HepG2 (cell line): Measurements from ENCODE around the gene E2F3. TPM values are rescaled to one million over a fixed set of nuclear protein-coding genes. Genes with fewer than 3 reads are reported as not detected.

Source experiments
- ATAC-seq: fragments of 200-7000 bp; cut with Tn5 transposase; 3 replicates; pipeline ENCODE4 v1.9.1; 2020; ENCODE audit warnings: mild to moderate bottlenecking, moderate library complexity
- BruUV-seq: library from RNA; stranded (reverse); fragments of 400-500 nt; replicated peaks from 2 replicates; lab custom pipeline; 2021; lab: Mats Ljungman, UMichigan
- CTCF ChIA-PET: fragments of 300-600 bp; formaldehyde crosslinking; extraction: SDS; loops from one replicate; lab custom pipeline; 2021; ENCODE audit warnings: low total read pairs, inconsistent platforms, low intra/inter-chr PET ratio; lab: Yijun Ruan, JAX
- POLR2A ChIA-PET: fragments of 350-600 bp; sonication (Branson Sonifier 250); formaldehyde crosslinking; loops from one replicate; lab custom pipeline; 2020; ENCODE audit warnings: antibody characterized with exemption, inconsistent platforms; lab: Yijun Ruan, JAX
- DNase-seq: peaks from one replicate; pipeline ENCODE4 v3.0.0-alpha.2; 2015; ENCODE audit warnings: low spot score
- FAIRE-seq: peaks from 3 replicates; lab custom pipeline; 2011; peaks lifted over from hg19 to GRCh38; lab: Jason Lieb, UNC
- H2AFZ ChIP-seq: one replicate; pipeline ENCODE4 v1.6.1; 2011; ENCODE audit warnings: low read length, inconsistent platforms
- H3K27ac ChIP-seq: fragments of 300-600 bp; 3 replicates; pipeline ENCODE4 v1.8.0; 2011; ENCODE audit warnings: mixed run types, mild to moderate bottlenecking, mixed read lengths, low read length, inconsistent platforms; ENCODE audit not compliant: insufficient read depth; ENCODE audit errors: extremely low read length
- H3K27me3 ChIP-seq, 2 experiments: fragments of 200-600 bp in 1 of 2; 2 replicates in 1 of 2; 3 replicates in 1 of 2; pipeline versions ENCODE4 v1.6.0 to v1.8.0; 2011; ENCODE audit warnings: low read length in 2 of 2, mild to moderate bottlenecking in 2 of 2, moderate library complexity in 2 of 2, inconsistent platforms in 1 of 2; ENCODE audit not compliant: insufficient read depth in 2 of 2, control insufficient read depth in 1 of 2
- H3K36me3 ChIP-seq, 2 experiments: fragments of 200-600 bp in 1 of 2; replicated peaks in 1 of 2; 2 replicates in 1 of 2; 3 replicates in 1 of 2; pipeline versions ENCODE4 v1.5.1 to v1.8.0; 2011; ENCODE audit warnings: low read length in 2 of 2, inconsistent platforms in 1 of 2; ENCODE audit not compliant: insufficient read depth in 2 of 2, control insufficient read depth in 1 of 2
- H3K4me1 ChIP-seq: 2 replicates; pipeline ENCODE4 v1.5.1; 2012; ENCODE audit warnings: low read length, inconsistent platforms; ENCODE audit not compliant: insufficient read depth
- H3K4me2 ChIP-seq: 2 replicates; pipeline ENCODE4 v1.6.0; 2011; ENCODE audit warnings: low read depth, low read length, inconsistent platforms
- H3K4me3 ChIP-seq, 3 experiments: fragments of 200-600 bp in 1 of 3; sonication (generic), shearing (Covaris generic) in 1 of 3; replicated peaks in 1 of 3; 2 replicates each; pipeline ENCODE4 v1.5.1; 2011 to 2016; ENCODE audit warnings: low read length in 3 of 3, inconsistent platforms in 2 of 3, low read depth in 2 of 3, mild to moderate bottlenecking in 2 of 3, control low read depth in 1 of 3, mixed read lengths in 1 of 3; ENCODE audit not compliant: insufficient read depth in 1 of 3
- H3K79me2 ChIP-seq: one replicate; pipeline ENCODE4 v1.6.1; 2011; ENCODE audit warnings: low read length, inconsistent platforms; ENCODE audit not compliant: insufficient read depth
- H3K9ac ChIP-seq: 2 replicates; pipeline ENCODE4 v1.6.0; 2011; ENCODE audit warnings: mild to moderate bottlenecking, low read depth, low read length, inconsistent platforms; ENCODE audit not compliant: insufficient read depth
- H3K9me3 ChIP-seq: 2 replicates; pipeline ENCODE4 v1.5.1; 2012; ENCODE audit warnings: mild to moderate bottlenecking, low read length
- H4K20me1 ChIP-seq: 2 replicates; pipeline ENCODE4 v1.6.0; 2011; ENCODE audit warnings: inconsistent platforms, mild to moderate bottlenecking, low read length, moderate library complexity; ENCODE audit not compliant: insufficient read depth
- CENPX ChIP-seq: sonication (generic); formaldehyde crosslinking; IDR thresholded peaks from 2 replicates; pipeline ENCODE4 v1.9.0; 2021; ENCODE audit warnings: mild to moderate bottlenecking, missing genetic modification reagents, moderate library complexity
- EP300 ChIP-seq, 3 experiments: sonication (generic) in 1 of 3; formaldehyde crosslinking in 1 of 3; IDR thresholded peaks; 2 replicates each; pipeline versions ENCODE4 v1.5.1 to v1.6.1; 2011 to 2020; ENCODE audit warnings: low read depth in 2 of 3, low read length in 2 of 3, borderline replicate concordance in 1 of 3, improper control_type of control experiment in 1 of 3, mild to moderate bottlenecking in 1 of 3, missing genetic modification reagents in 1 of 3, moderate library complexity in 1 of 3
- GZF1 ChIP-seq: sonication (generic); formaldehyde crosslinking; IDR thresholded peaks from 2 replicates; pipeline ENCODE4 v1.5.1; 2020; ENCODE audit warnings: mild to moderate bottlenecking, missing genetic modification reagents
- PAX8 ChIP-seq: sonication (generic); formaldehyde crosslinking; IDR thresholded peaks from 2 replicates; pipeline ENCODE4 v1.8.0; 2022; ENCODE audit warnings: mild to moderate bottlenecking, missing genetic modification reagents, borderline replicate concordance
- ZFP1 ChIP-seq: IDR thresholded peaks from 2 replicates; pipeline ENCODE4 v1.6.1; 2016
- ZNF563 ChIP-seq: sonication (generic); formaldehyde crosslinking; IDR thresholded peaks from 2 replicates; pipeline ENCODE4 v1.8.0; 2022; ENCODE audit warnings: mild to moderate bottlenecking, moderate library complexity, missing genetic modification reagents
- WGBS: methylation state at CpG from one replicate; pipeline ENCODE4 v1.1.6; 2017; ENCODE audit warnings: low lambda C conversion rate; 5-methylcytosine and 5-hydroxymethylcytosine counted together
- in situ Hi-C: cut with HindIII; loops from 2 replicates; pipeline ENCODE4 v1.10.0; 2017; ENCODE audit warnings: low pct_unique_long_range_greater_than_20kb; ENCODE audit not compliant: extremely low pct_ligation_motif_present
- intact Hi-C: fragments of 100-400 bp; cut with micrococcal nuclease; formaldehyde crosslinking; loops from one replicate; pipeline ENCODE4 v1.10.0; 2022; ENCODE audit not compliant: unreplicated experiment
- polyA plus RNA-seq, 8 experiments: library from polyadenylated mRNA; depleted of rRNA in 3 of 8; stranded (reverse) in 7 of 8; unstranded in 1 of 8; fragments of >200 nt; fragmentation: Illumina TruSeq in 4 of 8; extraction: Trizol in 4 of 8; gene quantifications; 2 replicates each; pipeline versions ENCODE4 v1.2.1 to v1.2.3, GENCODE V29; 2011 to 2016; ENCODE audit warnings: low read depth in 4 of 8, missing spikeins in 1 of 8, mixed read lengths in 1 of 8; ENCODE audit not compliant: insufficient read depth in 1 of 8
- total RNA-seq, 5 experiments: library from RNA; depleted of rRNA; stranded (reverse); fragments of >200 nt; fragmentation: Illumina TruSeq; extraction: Trizol; gene quantifications; 2 replicates each; pipeline ENCODE4 v1.2.3, GENCODE V29; 2016; ENCODE audit warnings: low read depth in 1 of 5
- TF ChIP-seq, protein P1 (sequence below): sonication (generic); formaldehyde crosslinking; IDR thresholded peaks from 2 replicates; pipeline ENCODE4 v1.5.0; 2020; ENCODE audit warnings: mild to moderate bottlenecking, missing genetic modification reagents

E2F3 gene
- total and polyA plus RNA-seq, 2 of the 13 experiments (the other 11 are each of a cell fraction or from before 2014, with no cell fraction given): 8.5 to 12.7 TPM

DNA sequence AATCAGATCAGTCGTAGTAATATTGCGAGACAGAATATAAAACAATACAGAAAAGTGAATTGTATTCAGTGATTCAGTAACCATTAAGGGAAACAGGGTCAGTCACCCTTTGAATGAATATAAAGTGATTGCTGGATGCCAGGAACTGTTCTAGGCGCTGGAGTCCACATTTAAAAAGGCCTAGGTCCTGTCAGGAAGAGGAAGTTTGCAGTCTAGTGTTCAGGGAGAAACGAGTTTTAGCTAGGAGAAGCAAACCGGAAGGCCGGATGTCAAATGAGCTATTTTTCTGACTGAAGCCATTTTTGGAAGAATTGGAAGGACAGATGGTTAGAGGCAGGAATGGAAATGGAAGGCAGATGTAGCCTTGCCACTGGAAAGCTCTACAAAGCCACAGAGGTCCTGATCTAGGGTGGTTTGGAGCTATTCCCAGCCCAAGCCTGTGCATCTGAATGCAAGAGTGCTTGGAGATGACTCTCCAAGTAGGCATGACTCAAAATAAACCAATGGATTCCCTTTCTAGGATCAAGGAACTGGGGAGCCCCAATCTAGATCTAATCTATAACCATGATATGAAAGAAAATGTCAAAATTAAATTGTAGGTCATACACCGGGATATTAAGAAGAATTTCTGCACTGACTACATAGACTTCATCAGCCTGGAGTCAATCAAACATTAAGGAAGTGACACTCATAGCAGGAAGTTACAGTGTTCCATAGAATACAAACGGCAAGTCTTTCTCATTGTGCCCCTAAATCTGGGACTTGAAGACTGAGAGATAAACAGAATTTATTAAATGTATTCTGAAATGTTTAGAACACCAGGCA is 95.7 kb downstream of the E2F3 start:
- no peaks in the 10 kb centered on the region for H3K79me2 ChIP-seq
- CTCF ChIA-PET: no interaction called here
- WGBS: 57% methylated on average over 8 of the region's 8 CpGs
- no peaks in the 10 kb centered on the region for H3K9me3 ChIP-seq
- intact Hi-C loops (no loop called here), in situ Hi-C loops (no loop called here)
- no peaks in the 10 kb centered on the region for H4K20me1 ChIP-seq
- H3K4me1 ChIP-seq: peaks cover 9% of the 10 kb centered on the region
- peak; percentile 36 for ATAC-seq
- POLR2A ChIA-PET: no interaction called here
- no peak overlapping the region for H3K4me2 ChIP-seq
- FAIRE-seq: no peak
- no peak overlapping the region for H3K9ac ChIP-seq
- BruUV-seq: no TSS peak
- no peaks in the 10 kb centered on the region for H3K27me3 ChIP-seq
- no peak overlapping the region for H2AFZ ChIP-seq
- TF ChIP-seq PAX8 (CRISPR knock-in tag) (no peak), ZNF563 (CRISPR knock-in tag) (no peak), GZF1 (CRISPR knock-in tag) (no peak), EP300 (IDR thresholded peaks at IDR 0.05; ENCODE audit: low read depth in 2 of 2, low read length in 2 of 2) (no peak), EP300 (CRISPR knock-in tag; IDR thresholded peaks at IDR 0.05; ENCODE audit: borderline replicate concordance) (no peak), ZFP1 (CRISPR knock-in tag) (no peak), CENPX (CRISPR knock-in tag) (no peak)
- H3K36me3 ChIP-seq: no peaks in the 10 kb centered on the region
- no peak overlapping the region for H3K27ac ChIP-seq
- no peak for DNase-seq
- H3K4me3 ChIP-seq: no peak overlapping the region

GRCh38 chr6:20498041-20498385 is 96.3 kb downstream of the E2F3 start:
- no peak for FAIRE-seq
- BruUV-seq: no TSS peak
- TF ChIP-seq, protein P1, sequence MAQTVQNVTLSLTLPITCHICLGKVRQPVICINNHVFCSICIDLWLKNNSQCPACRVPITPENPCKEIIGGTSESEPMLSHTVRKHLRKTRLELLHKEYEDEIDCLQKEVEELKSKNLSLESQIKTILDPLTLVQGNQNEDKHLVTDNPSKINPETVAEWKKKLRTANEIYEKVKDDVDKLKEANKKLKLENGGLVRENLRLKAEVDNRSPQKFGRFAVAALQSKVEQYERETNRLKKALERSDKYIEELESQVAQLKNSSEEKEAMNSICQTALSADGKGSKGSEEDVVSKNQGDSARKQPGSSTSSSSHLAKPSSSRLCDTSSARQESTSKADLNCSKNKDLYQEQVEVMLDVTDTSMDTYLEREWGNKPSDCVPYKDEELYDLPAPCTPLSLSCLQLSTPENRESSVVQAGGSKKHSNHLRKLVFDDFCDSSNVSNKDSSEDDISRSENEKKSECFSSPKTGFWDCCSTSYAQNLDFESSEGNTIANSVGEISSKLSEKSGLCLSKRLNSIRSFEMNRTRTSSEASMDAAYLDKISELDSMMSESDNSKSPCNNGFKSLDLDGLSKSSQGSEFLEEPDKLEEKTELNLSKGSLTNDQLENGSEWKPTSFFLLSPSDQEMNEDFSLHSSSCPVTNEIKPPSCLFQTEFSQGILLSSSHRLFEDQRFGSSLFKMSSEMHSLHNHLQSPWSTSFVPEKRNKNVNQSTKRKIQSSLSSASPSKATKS (CRISPR knock-in tag): no peak

More at GRCh38 chr6:20498041-20498385, 96.3 kb downstream of the E2F3 start:
- intact Hi-C loops: no loop called here
- Histone ChIP-seq H3K79me2 (no peaks in the 10 kb centered on the region), H3K4me2 (no peak overlapping the region), H4K20me1 (no peaks in the 10 kb centered on the region), H3K27me3 (no peaks in the 10 kb centered on the region), H2AFZ (no peak overlapping the region), H3K27ac (no peak overlapping the region), H3K4me1 (peaks cover 9% of the 10 kb centered on the region), H3K36me3 (no peaks in the 10 kb centered on the region), H3K9me3 (no peaks in the 10 kb centered on the region), H3K4me3 (no peak overlapping the region), H3K9ac (no peak overlapping the region)
- CTCF ChIA-PET: no interaction called here
- POLR2A ChIA-PET: no interaction called here
- WGBS: 82% methylated on average over 2 of the region's 2 CpGs
- ATAC-seq: no peak
- DNase-seq: no peak
- in situ Hi-C loops: no loop called here
